T-helper 17 cell (primary cell): ENCODE results near the gene SPOCD1. TPM values are rescaled to one million over a fixed set of nuclear protein-coding genes. Genes with fewer than 3 reads are reported as not detected.

ENCODE experiments used
- ATAC-seq: fragments of 150-1000 bp; cut with Tn5 transposase; 2 replicates; pipeline ENCODE4 v1.10.0; 2021; ENCODE audit warnings: mild to moderate bottlenecking, moderate library complexity
- DNase-seq, 3 donors: peaks; one replicate each; pipeline versions ENCODE4 v3.0.0 to v3.0.0-alpha.2; 2020 to 2021
- H3K9me3 ChIP-seq: one replicate; pipeline ENCODE4 v1.7.0; 2013; ENCODE audit warnings: low read length, mild to moderate bottlenecking; ENCODE audit not compliant: control insufficient read depth, poor library complexity, severe bottlenecking
- H3K27ac Mint-ChIP-seq: one replicate; pipeline ENCODE4 v1.8.0; 2022; ENCODE audit warnings: mild to moderate bottlenecking, moderate library complexity, mixed read lengths
- H3K27me3 Mint-ChIP-seq: one replicate; pipeline ENCODE4 v1.8.0; 2022; ENCODE audit warnings: mixed read lengths
- H3K36me3 Mint-ChIP-seq: one replicate; pipeline ENCODE4 v1.8.0; 2022; ENCODE audit warnings: low read depth, mixed read lengths
- H3K4me1 Mint-ChIP-seq: one replicate; pipeline ENCODE4 v1.8.0; 2022; ENCODE audit warnings: mild to moderate bottlenecking, mixed read lengths
- H3K4me3 Mint-ChIP-seq: one replicate; pipeline ENCODE4 v1.8.0; 2022; ENCODE audit warnings: mild to moderate bottlenecking, moderate library complexity, mixed read lengths
- total RNA-seq, 4 donors: library from RNA in 2 of 4; stranded (reverse) in 2 of 4; gene quantifications; one replicate each; pipeline ENCODE4 v1.2.3 and lab custom pipeline; 2022 to 2026

SPOCD1 gene
- total RNA-seq, 2 donors from 2014 or later, result 0.30 to 7.5 TPM

GRCh38 chr1:31786366-31787060 is 29.3 kb downstream of the SPOCD1 start:
- Mint-ChIP-seq H3K27me3 (peaks cover 4% of the 10 kb centered on the region), H3K4me1 (peaks cover 21% of the 10 kb centered on the region), H3K27ac (peak overlapping the region; percentile 92), H3K4me3 (no peak overlapping the region), H3K36me3 (no peaks in the 10 kb centered on the region)
- no peak for ATAC-seq
- DNase-seq, result no peak
- no peaks in the 10 kb centered on the region for H3K9me3 ChIP-seq

GRCh38 chr1:31785947-31786290 is 29.9 kb downstream of the SPOCD1 start:
- no peak for DNase-seq
- Mint-ChIP-seq H3K4me3 (no peak overlapping the region), H3K4me1 (peaks cover 21% of the 10 kb centered on the region), H3K27me3 (peaks cover 2% of the 10 kb centered on the region), H3K36me3 (no peaks in the 10 kb centered on the region), H3K27ac (no peak overlapping the region)
- no peaks in the 10 kb centered on the region for H3K9me3 ChIP-seq
- ATAC-seq, result no peak

- H3K9me3 ChIP-seq, result no peaks in the 10 kb centered on the region
- peaks cover 5% of the 10 kb centered on the region for H3K27me3 Mint-ChIP-seq
- H3K4me3 Mint-ChIP-seq, result no peak overlapping the region
- no peaks in the 10 kb centered on the region for H3K36me3 Mint-ChIP-seq
- no peak for DNase-seq
- no peak overlapping the region for H3K27ac Mint-ChIP-seq
- H3K4me1 Mint-ChIP-seq, result peaks cover 21% of the 10 kb centered on the region
- ATAC-seq, result no peak
Observed at GRCh38 chr1:31785020-31785946, 30.5 kb downstream of the SPOCD1 start.

GRCh38 chr1:31784356-31785019 is 31.3 kb downstream of the SPOCD1 start:
- Mint-ChIP-seq H3K4me1 (peaks cover 17% of the 10 kb centered on the region), H3K36me3 (no peaks in the 10 kb centered on the region), H3K4me3 (no peak overlapping the region), H3K27ac (peak overlapping the region; percentile 16), H3K27me3 (peaks cover 13% of the 10 kb centered on the region)
- ATAC-seq (no peak), DNase-seq (no peak)
- H3K9me3 ChIP-seq, result no peaks in the 10 kb centered on the region

GRCh38 chr1:31783846-31784245 is 32.0 kb downstream of the SPOCD1 start:
- Mint-ChIP-seq H3K36me3 (no peaks in the 10 kb centered on the region), H3K27ac (no peak overlapping the region), H3K27me3 (peaks cover 15% of the 10 kb centered on the region), H3K4me3 (no peak overlapping the region), H3K4me1 (peaks cover 13% of the 10 kb centered on the region)
- ATAC-seq (no peak), DNase-seq (no peak)
- H3K9me3 ChIP-seq, result no peaks in the 10 kb centered on the region

GRCh38 chr1:31782421-31783410 is 33.1 kb downstream of the SPOCD1 start:
- Mint-ChIP-seq H3K36me3 (no peaks in the 10 kb centered on the region), H3K27me3 (peaks cover 19% of the 10 kb centered on the region), H3K4me3 (no peak overlapping the region), H3K4me1 (peaks cover 8% of the 10 kb centered on the region), H3K27ac (no peak overlapping the region)
- DNase-seq, result no peak
- H3K9me3 ChIP-seq, result no peaks in the 10 kb centered on the region
- no peak for ATAC-seq

- no peaks in the 10 kb centered on the region for H3K36me3 Mint-ChIP-seq
- no peak overlapping the region for H3K4me3 Mint-ChIP-seq
- no peak overlapping the region for H3K27ac Mint-ChIP-seq
Observed at GRCh38 chr1:31781756-31782371, 34.0 kb downstream of the SPOCD1 start.

GRCh38 chr1:31781138-31781755 is 34.6 kb downstream of the SPOCD1 start:
- no peak for ATAC-seq
- Mint-ChIP-seq H3K4me3 (no peak overlapping the region), H3K27ac (no peak overlapping the region), H3K36me3 (peaks cover 2% of the 10 kb centered on the region), H3K27me3 (peaks cover 33% of the 10 kb centered on the region), H3K4me1 (peaks cover 4% of the 10 kb centered on the region)
- no peak for DNase-seq
- no peaks in the 10 kb centered on the region for H3K9me3 ChIP-seq

More at GRCh38 chr1:31781756-31782371, 34.0 kb downstream of the SPOCD1 start:
- DNase-seq (no peak), ATAC-seq (no peak)
- peaks cover 27% of the 10 kb centered on the region for H3K27me3 Mint-ChIP-seq
- H3K9me3 ChIP-seq, result no peaks in the 10 kb centered on the region
- peaks cover 4% of the 10 kb centered on the region for H3K4me1 Mint-ChIP-seq

GRCh38 chr1:31780632-31781031 is 35.2 kb downstream of the SPOCD1 start:
- Mint-ChIP-seq H3K4me1 (no peaks in the 10 kb centered on the region), H3K27ac (no peak overlapping the region), H3K4me3 (peak overlapping the region; percentile 57), H3K36me3 (peaks cover 3% of the 10 kb centered on the region), H3K27me3 (peaks cover 36% of the 10 kb centered on the region)
- ATAC-seq (no peak), DNase-seq (no peak)
- no peaks in the 10 kb centered on the region for H3K9me3 ChIP-seq

- Mint-ChIP-seq H3K27me3 (peaks cover 41% of the 10 kb centered on the region), H3K4me3 (no peak overlapping the region), H3K27ac (no peak overlapping the region), H3K4me1 (no peaks in the 10 kb centered on the region), H3K36me3 (peaks cover 3% of the 10 kb centered on the region)
- DNase-seq, result no peak
- H3K9me3 ChIP-seq, result no peaks in the 10 kb centered on the region
- no peak for ATAC-seq
Observed at GRCh38 chr1:31779687-31780086, 36.1 kb downstream of the SPOCD1 start.

GRCh38 chr1:31778763-31779488 is 36.9 kb downstream of the SPOCD1 start:
- H3K27me3 Mint-ChIP-seq, result peaks cover 49% of the 10 kb centered on the region
- H3K9me3 ChIP-seq, result no peaks in the 10 kb centered on the region
- H3K36me3 Mint-ChIP-seq, result peaks cover 6% of the 10 kb centered on the region
- ATAC-seq (no peak), DNase-seq (no peak)
- H3K4me1 Mint-ChIP-seq, result peaks cover 6% of the 10 kb centered on the region
- H3K4me3 Mint-ChIP-seq, result no peak overlapping the region
- H3K27ac Mint-ChIP-seq, result no peak overlapping the region
